ENCODE results near the gene TSR3. TPM values are rescaled to one million over a fixed set of nuclear protein-coding genes. Genes with fewer than 3 reads are reported as not detected.

The TSR3 gene
- total RNA-seq, 3 donors from 2014 or later (not counting 1 experiment from before 2014, with no cell fraction given) = 29.4 to 34.7 (median 29.7) TPM

GRCh38 chr16:1300664-1301476 is 50.8 kb downstream of the TSR3 start:
- H3K27ac Mint-ChIP-seq = no peak overlapping the region
- no peaks in the 10 kb centered on the region for H3K36me3 ChIP-seq (ENCODE audit: control insufficient read depth, insufficient read depth, low read length)
- H3K4me3 ChIP-seq (ENCODE audit: low read length) = no peak overlapping the region
- no peak overlapping the region for H3K4me3 Mint-ChIP-seq
- H3K27me3 ChIP-seq (ENCODE audit: control insufficient read depth, insufficient read depth, low read length) = peaks cover 3% of the 10 kb centered on the region
- H3K36me3 Mint-ChIP-seq = no peaks in the 10 kb centered on the region
- H3K27me3 Mint-ChIP-seq (ENCODE audit: low read depth in 2 of 2) = peaks cover 4 to 6% of the 10 kb centered on the region in 2 donors
- peaks cover 4 to 20% of the 10 kb centered on the region in 2 donors for H3K4me1 Mint-ChIP-seq
- 17% methylated on average over 42 of the region's 42 CpGs for WGBS (ENCODE audit: insufficient coverage)
- DNase-seq (peak; percentile 78 to 82), ATAC-seq (peak; percentile 77 to 84 (median 81))
- H3K9me3 Mint-ChIP-seq = no peaks in the 10 kb centered on the region
- H3K27ac ChIP-seq (ENCODE audit: low read length) = no peak overlapping the region
- intact Hi-C loops (cut with micrococcal nuclease) = loop anchor here (2.0 kb wide), 2 partner anchors 42 to 112 kb away; no protein-coding TSS in a partner anchor
- H3K4me1 ChIP-seq (ENCODE audit: control insufficient read depth, insufficient read depth, low read length) = peaks cover 27% of the 10 kb centered on the region
- no peaks in the 10 kb centered on the region for H3K9me3 ChIP-seq (ENCODE audit: control insufficient read depth, insufficient read depth, low read length)
- TF ChIP-seq CTCF (IDR thresholded peaks at IDR 0.05) = peak; percentile 85

GRCh38 chr16:1299868-1300203 is 51.8 kb downstream of the TSR3 start:
- no peak for ATAC-seq
- TF ChIP-seq CTCF (IDR thresholded peaks at IDR 0.05) = no peak
- H3K4me3 Mint-ChIP-seq = no peak overlapping the region
- no peak overlapping the region for H3K27ac ChIP-seq (ENCODE audit: low read length)
- peaks cover 4 to 20% of the 10 kb centered on the region in 2 donors for H3K4me1 Mint-ChIP-seq
- H3K27me3 Mint-ChIP-seq (ENCODE audit: low read depth in 2 of 2) = peaks cover 6 to 9% of the 10 kb centered on the region in 2 donors
- peaks cover 25% of the 10 kb centered on the region for H3K4me1 ChIP-seq (ENCODE audit: control insufficient read depth, insufficient read depth, low read length)
- no peaks in the 10 kb centered on the region for H3K36me3 ChIP-seq (ENCODE audit: control insufficient read depth, insufficient read depth, low read length)
- WGBS (ENCODE audit: insufficient coverage) = 84% methylated on average over 12 of the region's 12 CpGs
- H3K9me3 Mint-ChIP-seq = no peaks in the 10 kb centered on the region
- H3K27me3 ChIP-seq (ENCODE audit: control insufficient read depth, insufficient read depth, low read length) = peaks cover 3% of the 10 kb centered on the region
- H3K4me3 ChIP-seq (ENCODE audit: low read length) = no peak overlapping the region
- H3K27ac Mint-ChIP-seq = no peak overlapping the region
- no peaks in the 10 kb centered on the region for H3K9me3 ChIP-seq (ENCODE audit: control insufficient read depth, insufficient read depth, low read length)
- intact Hi-C loops (cut with micrococcal nuclease) = loop anchor here (2.0 kb wide), 2 partner anchors 43 to 113 kb away; no protein-coding TSS in a partner anchor
- no peaks in the 10 kb centered on the region for H3K36me3 Mint-ChIP-seq
- no peak for DNase-seq

Other genes starting within 250 kb of the TSR3 start
- gene CACNA1H, start 198.8 kb downstream of the TSR3 start, total RNA-seq = 1 to 10 TPM; 1.1 to 1.5 (median 1.3) TPM
- gene TPSG1, start 126.6 kb downstream of the TSR3 start, total RNA-seq = under 1 TPM in 1 of 3 donors, not detected in 2; 0.40 TPM
- gene TPSB2, start 121.7 kb downstream of the TSR3 start, total RNA-seq = 10 to 100 TPM in 1 of 3 donors, not detected in 2; 12.6 TPM
- gene TPSAB1, start 111.2 kb downstream of the TSR3 start, total RNA-seq = 10 to 100 TPM in 1 of 3 donors, under 1 TPM in 1, not detected in 1; 0.82 to 13.4 TPM
- 1 to 10 TPM in 1 of 3 donors, not detected in 2; 3.2 TPM for gene TPSD1, start 95.8 kb downstream of the TSR3 start, total RNA-seq
- gene UBE2I, start 42.2 kb downstream of the TSR3 start, total RNA-seq = 100 to 1,000 TPM; 367 to 412 (median 383) TPM
- 10 to 100 TPM; 17.7 to 21.7 (median 19.9) TPM for gene BAIAP3, start 18.2 kb downstream of the TSR3 start, total RNA-seq
- gene GNPTG, start 53 bp upstream of the TSR3 start, total RNA-seq = 10 to 100 TPM; 58.7 to 65.9 (median 62.0) TPM
- gene UNKL, start 62.8 kb upstream of the TSR3 start, total RNA-seq = 100 to 1,000 TPM; 114 to 130 (median 127) TPM
- gene UQCC4, start 68.9 kb upstream of the TSR3 start, total RNA-seq = 10 to 100 TPM; 10.9 to 13.6 (median 11.5) TPM
- under 1 TPM; 0.68 to 0.96 (median 0.83) TPM for gene PERCC1, start 79.2 kb upstream of the TSR3 start, total RNA-seq
- gene CCDC154, start 92.7 kb upstream of the TSR3 start, total RNA-seq = 1 to 10 TPM in 2 of 3 donors, under 1 TPM in 1; 0.88 to 1.8 (median 1.6) TPM
- 100 to 1,000 TPM; 117 to 125 (median 118) TPM for gene CLCN7, start 123.2 kb upstream of the TSR3 start, total RNA-seq
- under 1 TPM in 1 of 3 donors, not detected in 2; 0.31 TPM for gene PTX4, start 137.1 kb upstream of the TSR3 start, total RNA-seq
- gene TELO2, start 141.5 kb upstream of the TSR3 start, total RNA-seq = 10 to 100 TPM; 45.5 to 50.0 (median 46.5) TPM
- gene TMEM204, start 181.8 kb upstream of the TSR3 start, total RNA-seq = 10 to 100 TPM in 1 of 3 donors, 1 to 10 TPM in 2; 3.3 to 14.1 (median 7.8) TPM